HUES6 (cell line): Measurements from ENCODE around the gene EMID1.
A peak's percentile ranks its signal among the peaks of the same experiment; 100 is the strongest.

Experiments used
- H3K27ac ChIP-seq: 2 replicates; pipeline ENCODE4 v1.7.0; 2013; ENCODE audit warnings: low read depth, mild to moderate bottlenecking, low read length, inconsistent platforms
- H3K27me3 ChIP-seq: 2 replicates; pipeline ENCODE4 v1.6.1; 2013; ENCODE audit warnings: low read length; ENCODE audit not compliant: control insufficient read depth, insufficient read depth
- H3K36me3 ChIP-seq: 2 replicates; pipeline ENCODE4 v1.6.1; 2013; ENCODE audit warnings: low read length; ENCODE audit not compliant: control insufficient read depth, insufficient read depth
- H3K4me1 ChIP-seq: 2 replicates; pipeline ENCODE4 v1.6.1; 2013; ENCODE audit warnings: low read length; ENCODE audit not compliant: control insufficient read depth, insufficient read depth
- H3K4me3 ChIP-seq: 2 replicates; pipeline ENCODE4 v1.5.1; 2013; ENCODE audit warnings: low read depth, low read length
- H3K9ac ChIP-seq: one replicate; pipeline ENCODE4 v1.6.1; 2013; ENCODE audit warnings: mild to moderate bottlenecking, low read length
- H3K9me3 ChIP-seq: 2 replicates; pipeline ENCODE4 v1.6.1; 2013; ENCODE audit warnings: low read depth, low read length; ENCODE audit not compliant: control insufficient read depth, insufficient read depth

Gene EMID1

GRCh38 chr22:29256606-29257325 lies 51.1 kb downstream of the EMID1 start:
- Histone ChIP-seq H3K4me3 (no peak overlapping the region), H3K36me3 (peaks cover 23% of the 10 kb centered on the region), H3K27me3 (no peaks in the 10 kb centered on the region), H3K9me3 (no peaks in the 10 kb centered on the region), H3K27ac (no peak overlapping the region), H3K4me1 (no peaks in the 10 kb centered on the region), H3K9ac (no peak overlapping the region)

GRCh38 chr22:29257751-29258181 lies 52.1 kb downstream of the EMID1 start:
- H3K9ac ChIP-seq: no peak overlapping the region
- H3K27ac ChIP-seq: no peak overlapping the region
- peaks cover 23% of the 10 kb centered on the region for H3K36me3 ChIP-seq
- H3K27me3 ChIP-seq: no peaks in the 10 kb centered on the region
- no peak overlapping the region for H3K4me3 ChIP-seq
- H3K9me3 ChIP-seq: no peaks in the 10 kb centered on the region
- no peaks in the 10 kb centered on the region for H3K4me1 ChIP-seq

DNA sequence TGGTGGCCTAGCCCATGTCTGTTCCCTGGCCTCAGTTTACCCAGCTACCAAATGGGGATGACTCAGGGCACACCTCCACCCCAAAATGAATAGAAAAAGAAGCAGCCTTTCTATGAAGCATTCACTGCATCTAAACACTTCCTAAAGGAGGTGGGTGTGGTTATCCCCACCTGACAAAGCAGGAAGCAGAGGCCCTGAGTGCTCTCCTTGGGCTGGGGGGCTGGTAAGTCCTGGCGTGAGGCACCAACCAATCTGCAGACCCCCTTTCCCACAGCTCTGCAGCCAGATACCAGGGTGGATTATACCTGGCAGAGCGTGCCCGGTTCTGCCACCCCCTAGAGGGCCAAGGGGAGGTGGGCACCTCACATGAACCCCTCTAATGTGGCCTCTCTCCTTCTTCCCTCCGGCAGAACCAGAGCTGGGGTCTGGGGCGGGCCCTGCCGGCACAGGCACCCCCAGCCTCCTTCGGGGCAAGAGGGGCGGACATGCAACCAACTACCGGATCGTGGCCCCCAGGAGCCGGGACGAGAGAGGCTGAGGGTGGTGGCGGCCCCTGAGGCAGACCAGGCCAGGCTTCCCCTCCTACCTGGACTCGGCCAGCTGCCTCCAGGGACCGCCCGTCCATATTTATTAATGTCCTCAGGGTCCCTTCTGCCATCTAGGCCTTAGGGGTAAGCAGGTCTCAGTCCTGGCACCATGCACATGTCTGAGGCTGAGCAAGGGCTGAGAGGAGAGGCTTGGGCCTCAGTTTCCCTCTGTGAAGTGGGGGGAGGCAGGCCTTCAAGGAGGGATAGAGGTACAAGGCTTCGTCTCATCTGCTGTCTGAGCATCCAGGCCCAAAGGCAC lies 52.9 kb downstream of the EMID1 start:
- Histone ChIP-seq H3K27ac (no peak overlapping the region), H3K36me3 (peaks cover 26% of the 10 kb centered on the region), H3K9me3 (no peaks in the 10 kb centered on the region), H3K4me3 (no peak overlapping the region), H3K27me3 (no peaks in the 10 kb centered on the region), H3K4me1 (no peaks in the 10 kb centered on the region), H3K9ac (no peak overlapping the region)

- H3K9ac ChIP-seq: no peak overlapping the region
- H3K27me3 ChIP-seq: no peaks in the 10 kb centered on the region
- peaks cover 34% of the 10 kb centered on the region for H3K36me3 ChIP-seq
- no peaks in the 10 kb centered on the region for H3K4me1 ChIP-seq
- no peak overlapping the region for H3K27ac ChIP-seq
- no peaks in the 10 kb centered on the region for H3K9me3 ChIP-seq
- no peak overlapping the region for H3K4me3 ChIP-seq
These were observed 53.7 kb downstream of the EMID1 start for GRCh38 chr22:29259253-29259899.

- H3K4me3 ChIP-seq: no peak overlapping the region
- H3K27me3 ChIP-seq: no peaks in the 10 kb centered on the region
- H3K9me3 ChIP-seq: no peaks in the 10 kb centered on the region
- no peak overlapping the region for H3K9ac ChIP-seq
- H3K36me3 ChIP-seq: peaks cover 38% of the 10 kb centered on the region
- H3K27ac ChIP-seq: no peak overlapping the region
- H3K4me1 ChIP-seq: no peaks in the 10 kb centered on the region
These were observed 54.4 kb downstream of the EMID1 start for GRCh38 chr22:29260031-29260560.

DNA sequence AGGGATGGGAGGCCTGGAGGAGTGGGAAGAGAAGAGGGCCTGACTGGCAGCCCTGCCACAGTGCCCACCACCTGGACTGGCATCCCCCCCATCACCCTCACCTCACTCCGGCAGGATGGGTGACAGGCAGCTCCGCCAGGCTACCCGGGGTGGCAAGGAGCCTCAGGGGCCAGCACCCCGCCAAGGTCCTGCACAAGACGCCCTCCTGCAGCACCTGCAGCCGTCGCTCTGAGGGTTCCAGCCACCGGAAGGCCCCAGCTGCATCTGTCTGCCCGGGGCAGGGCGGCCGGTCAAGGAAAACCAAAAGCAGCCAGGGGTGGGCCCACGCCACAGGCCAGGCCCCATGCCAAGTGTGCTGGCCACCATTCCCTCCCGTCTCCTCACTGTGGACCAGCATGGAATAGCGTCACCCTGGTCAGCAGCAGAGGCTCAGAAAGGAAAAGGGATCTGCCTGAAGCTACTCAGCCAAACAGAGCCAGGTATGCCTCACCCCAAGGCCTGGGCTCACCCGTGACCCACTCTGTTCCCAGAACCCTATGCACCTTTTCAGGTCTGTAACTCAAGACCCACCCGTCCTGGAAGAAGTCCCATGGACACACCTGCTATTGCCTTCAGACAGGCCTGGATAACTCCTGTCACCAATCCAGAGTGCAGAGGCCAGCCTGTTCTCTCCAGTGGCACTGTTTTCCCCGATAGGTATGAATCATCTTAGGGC lies 55.1 kb downstream of the EMID1 start:
- H3K27ac ChIP-seq: no peak overlapping the region
- peaks cover 45% of the 10 kb centered on the region for H3K36me3 ChIP-seq
- H3K9me3 ChIP-seq: no peaks in the 10 kb centered on the region
- no peaks in the 10 kb centered on the region for H3K4me1 ChIP-seq
- no peak overlapping the region for H3K4me3 ChIP-seq
- H3K27me3 ChIP-seq: no peaks in the 10 kb centered on the region
- H3K9ac ChIP-seq: no peak overlapping the region

- Histone ChIP-seq H3K9me3 (no peaks in the 10 kb centered on the region), H3K4me3 (no peak overlapping the region), H3K27me3 (no peaks in the 10 kb centered on the region), H3K27ac (no peak overlapping the region), H3K4me1 (peaks cover 13% of the 10 kb centered on the region), H3K36me3 (peaks cover 53% of the 10 kb centered on the region), H3K9ac (no peak overlapping the region)
These were observed 58.1 kb downstream of the EMID1 start for GRCh38 chr22:29263791-29264276.

- no peak overlapping the region for H3K9ac ChIP-seq
- H3K4me1 ChIP-seq: peaks cover 21% of the 10 kb centered on the region
- no peaks in the 10 kb centered on the region for H3K9me3 ChIP-seq
- no peak overlapping the region for H3K4me3 ChIP-seq
- no peak overlapping the region for H3K27ac ChIP-seq
- peaks cover 53% of the 10 kb centered on the region for H3K36me3 ChIP-seq
- H3K27me3 ChIP-seq: no peaks in the 10 kb centered on the region
These were observed 59.6 kb downstream of the EMID1 start for GRCh38 chr22:29265305-29265704.

DNA sequence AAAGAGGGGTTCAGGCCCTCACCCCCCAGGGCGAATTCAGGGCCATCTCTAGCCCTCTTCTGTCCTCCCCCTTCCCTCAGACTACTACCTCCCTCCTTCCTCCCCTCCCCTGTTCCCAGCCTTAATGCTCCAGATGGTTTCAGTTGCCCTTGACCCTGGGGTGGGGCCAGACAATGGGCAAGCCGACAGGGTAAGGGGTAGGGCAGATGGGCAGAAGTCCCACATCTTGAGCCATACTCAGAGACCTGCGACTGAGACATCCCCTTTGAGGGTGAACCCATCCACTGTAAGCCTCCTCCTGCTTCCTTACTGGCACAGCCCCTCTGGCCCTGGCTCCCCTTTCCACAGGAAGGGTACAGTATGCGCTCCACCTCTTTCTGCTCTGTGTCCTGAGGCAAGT lies 60.2 kb downstream of the EMID1 start:
- peak overlapping the region; percentile 81; the same call in 1 of the 2 replicates for H3K4me3 ChIP-seq
- H3K36me3 ChIP-seq: peaks cover 53% of the 10 kb centered on the region

More for the DNA sequence above, 60.2 kb downstream of the EMID1 start:
- Histone ChIP-seq H3K27me3 (no peaks in the 10 kb centered on the region), H3K27ac (0 out of 2 replicates have a peak overlapping the region, but pooled peaks have one; percentile 100), H3K9me3 (no peaks in the 10 kb centered on the region), H3K9ac (peak overlapping the region; percentile 9), H3K4me1 (peaks cover 27% of the 10 kb centered on the region)
